ENCODE measurements around the gene FBRSL1.

- TF ChIP-seq POLR2A (IDR thresholded peaks at IDR 0.05), result no peak
- no peak for TF ChIP-seq POLR2AphosphoS5 (IDR thresholded peaks at IDR 0.05)
- no peak for TF ChIP-seq CTCF (IDR thresholded peaks at IDR 0.05)
Measured at GRCh38 chr12:132546647-132547046, 56.7 kb downstream of the FBRSL1 start.

Data from transverse colon (tissue), 4 donors.